ENCODE measurements around the gene MCOLN1. TPM values are rescaled to one million over a fixed set of nuclear protein-coding genes. Genes with fewer than 3 reads are reported as not detected.

Gene MCOLN1
- total RNA-seq, 1 donor from 2014 or later: 6.6 TPM

DNA sequence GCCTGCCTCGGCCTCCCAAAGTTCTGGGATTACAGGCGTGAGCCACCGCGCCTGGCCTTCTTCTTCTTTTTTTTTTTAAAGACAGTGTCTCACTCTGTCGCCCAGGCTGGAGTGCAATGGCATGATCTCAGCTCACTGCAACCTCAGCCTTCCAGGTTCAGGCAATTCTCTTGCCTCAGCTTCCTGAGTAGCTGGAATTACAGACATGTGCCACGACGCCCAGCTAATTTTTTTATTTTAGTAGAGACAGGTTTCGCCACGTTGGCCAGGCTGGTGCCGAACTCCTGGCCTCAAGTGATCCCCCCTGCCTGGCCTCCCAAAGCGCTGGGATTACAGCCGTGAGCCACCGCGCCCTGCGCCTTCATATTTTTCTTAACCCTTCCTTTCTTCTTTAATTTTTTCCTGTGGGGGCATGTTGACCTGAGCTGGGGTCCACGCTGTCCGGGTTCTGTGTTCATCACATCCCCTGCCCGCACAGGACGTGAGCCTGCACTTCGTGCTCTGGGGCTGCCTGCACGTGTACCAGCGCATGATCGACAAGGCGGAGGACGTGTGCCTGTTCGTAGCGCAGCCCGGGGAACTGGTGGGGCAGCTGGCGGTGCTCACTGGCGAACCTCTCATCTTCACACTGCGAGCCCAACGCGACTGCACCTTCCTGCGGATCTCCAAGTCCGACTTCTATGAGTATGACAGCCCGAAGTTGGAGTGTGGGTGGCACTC lies 27.2 kb downstream of the MCOLN1 start:
- peaks cover 11% of the 10 kb centered on the region for H3K36me3 Mint-ChIP-seq
- Histone ChIP-seq H3K9me3 (ENCODE audit: low read depth) (no peaks in the 10 kb centered on the region), H3K36me3 (no peaks in the 10 kb centered on the region), H3K79me2 (ENCODE audit: low read depth) (no peaks in the 10 kb centered on the region), H2AFZ (replicated peaks) (no peak overlapping the region), H3K9ac (no peak overlapping the region), H3K4me1 (no peaks in the 10 kb centered on the region), H3K4me2 (no peak overlapping the region), H3K4me3 (no peak overlapping the region), H3F3A (ENCODE audit: low read depth) (peaks cover 7% of the 10 kb centered on the region), H4K20me1 (ENCODE audit: low read depth) (no peaks in the 10 kb centered on the region), H3K27me3 (no peaks in the 10 kb centered on the region), H3K27ac (no peak overlapping the region)
- no peak overlapping the region for H3K4me3 Mint-ChIP-seq
- H3K27me3 Mint-ChIP-seq (ENCODE audit: insufficient read depth, low read depth): peaks cover 4% of the 10 kb centered on the region
- no peak for TF ChIP-seq EZH2 (IDR thresholded peaks at IDR 0.05)
- no peak for TF ChIP-seq EZH2phosphoT487 (IDR thresholded peaks at IDR 0.05)
- no peak for TF ChIP-seq CTCF (IDR thresholded peaks at IDR 0.05)
- peak overlapping the region; percentile 72 for H3K27ac Mint-ChIP-seq
- peaks cover 4% of the 10 kb centered on the region for H3K4me1 Mint-ChIP-seq
- no peaks in the 10 kb centered on the region for H3K9me3 Mint-ChIP-seq
- no peak for DNase-seq (ENCODE audit: low spot score)

- H3K27me3 ChIP-seq: no peaks in the 10 kb centered on the region
- Mint-ChIP-seq H3K4me1 (peaks cover 4% of the 10 kb centered on the region), H3K4me3 (peak overlapping the region; percentile 58), H3K36me3 (peaks cover 11% of the 10 kb centered on the region), H3K27ac (peak overlapping the region; percentile 17), H3K9me3 (no peaks in the 10 kb centered on the region), H3K27me3 (ENCODE audit: insufficient read depth, low read depth) (peaks cover 4% of the 10 kb centered on the region)
- peaks cover 7% of the 10 kb centered on the region for H3F3A ChIP-seq (ENCODE audit: low read depth)
- H3K9me3 ChIP-seq (ENCODE audit: low read depth): no peaks in the 10 kb centered on the region
- H3K79me2 ChIP-seq (ENCODE audit: low read depth): no peaks in the 10 kb centered on the region
- no peaks in the 10 kb centered on the region for H3K36me3 ChIP-seq
- no peak overlapping the region for H3K27ac ChIP-seq
- no peak for DNase-seq (ENCODE audit: low spot score)
- no peaks in the 10 kb centered on the region for H4K20me1 ChIP-seq (ENCODE audit: low read depth)
- TF ChIP-seq CTCF (IDR thresholded peaks at IDR 0.05) (no peak), EZH2 (IDR thresholded peaks at IDR 0.05) (no peak), EZH2phosphoT487 (IDR thresholded peaks at IDR 0.05) (no peak)
- no peaks in the 10 kb centered on the region for H3K4me1 ChIP-seq
- no peak overlapping the region for H3K4me2 ChIP-seq
- peak overlapping the region; percentile 55 for H3K4me3 ChIP-seq
- no peak overlapping the region for H3K9ac ChIP-seq
- no peak overlapping the region for H2AFZ ChIP-seq (replicated peaks)
These were observed 27.8 kb downstream of the MCOLN1 start for GRCh38 chr19:7550169-7550770.

- Histone ChIP-seq H2AFZ (replicated peaks) (no peak overlapping the region), H3K79me2 (ENCODE audit: low read depth) (no peaks in the 10 kb centered on the region), H3K36me3 (no peaks in the 10 kb centered on the region), H4K20me1 (ENCODE audit: low read depth) (no peaks in the 10 kb centered on the region), H3K4me1 (no peaks in the 10 kb centered on the region), H3K4me3 (peak overlapping the region; percentile 55), H3K27me3 (no peaks in the 10 kb centered on the region), H3K27ac (no peak overlapping the region), H3K9me3 (ENCODE audit: low read depth) (no peaks in the 10 kb centered on the region), H3F3A (ENCODE audit: low read depth) (peaks cover 7% of the 10 kb centered on the region), H3K4me2 (peak overlapping the region; percentile 67), H3K9ac (no peak overlapping the region)
- Mint-ChIP-seq H3K4me1 (peaks cover 4% of the 10 kb centered on the region), H3K27ac (peak overlapping the region; percentile 86), H3K27me3 (ENCODE audit: insufficient read depth, low read depth) (peaks cover 6% of the 10 kb centered on the region), H3K36me3 (peaks cover 10% of the 10 kb centered on the region), H3K4me3 (peak overlapping the region; percentile 76), H3K9me3 (no peaks in the 10 kb centered on the region)
- peak; percentile 97 for DNase-seq (ENCODE audit: low spot score)
- no peak for TF ChIP-seq EZH2phosphoT487 (IDR thresholded peaks at IDR 0.05)
- TF ChIP-seq CTCF (IDR thresholded peaks at IDR 0.05): no peak
- no peak for TF ChIP-seq EZH2 (IDR thresholded peaks at IDR 0.05)
These were observed 28.8 kb downstream of the MCOLN1 start for GRCh38 chr19:7550987-7551761.
